ENCODE measurements around the gene CFAP97D1.
"Not testable (repeated sequence)": the region's sequence is repeated elsewhere in the genome, so short reads cannot be mapped to it uniquely, and the experiment has no call there.

The CFAP97D1 gene

DNA sequence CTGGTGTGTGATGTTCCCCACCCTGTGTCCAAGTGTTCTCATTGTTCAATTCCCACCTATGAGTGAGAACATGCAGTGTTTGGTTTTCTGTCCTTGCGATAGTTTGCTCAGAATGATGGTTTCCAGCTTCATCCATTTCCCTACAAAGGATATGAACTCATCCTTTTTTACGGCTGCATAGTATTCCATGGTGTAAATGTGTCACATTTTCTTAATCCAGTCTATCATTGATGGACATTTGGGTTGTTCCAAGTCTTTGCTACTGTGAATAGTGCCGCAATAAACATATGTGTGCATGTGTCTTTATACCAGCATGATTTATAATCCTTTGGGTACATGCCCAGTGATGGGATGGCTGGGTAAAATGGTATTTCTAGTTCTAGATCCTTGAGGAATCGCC, 12.4 kb downstream of the CFAP97D1 start:
- peaks cover 43 to 66% of the 10 kb centered on the region in 2 donors for H3K27me3 Mint-ChIP-seq
- not testable (repeated sequence) for H3K4me1 Mint-ChIP-seq; DNase-seq; H3K9me3 Mint-ChIP-seq; ATAC-seq (replicated peaks); H3K36me3 Mint-ChIP-seq; H3K27ac Mint-ChIP-seq; H3K4me3 Mint-ChIP-seq

DNA sequence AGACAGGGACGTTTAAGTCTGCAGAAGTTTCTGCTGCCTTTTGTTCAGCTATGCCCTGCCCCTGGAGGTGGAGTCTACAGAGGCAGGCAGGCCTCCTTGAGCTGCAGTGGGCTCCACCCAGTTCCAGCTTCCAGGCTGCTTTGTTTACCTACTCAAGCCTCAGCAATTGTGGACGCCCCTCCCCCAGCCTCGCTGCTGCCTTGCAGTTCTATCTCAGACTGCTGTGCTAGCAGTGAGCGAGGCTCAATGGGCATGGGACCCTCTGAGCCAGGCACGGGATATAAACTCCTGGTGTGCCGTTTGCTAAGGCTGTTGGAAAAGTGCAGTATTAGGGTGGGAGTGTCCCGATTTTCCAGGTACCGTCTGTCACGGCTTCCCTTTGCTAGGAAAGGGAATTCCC, 17.8 kb downstream of the CFAP97D1 start:
- not testable (repeated sequence) for H3K36me3 Mint-ChIP-seq; DNase-seq; H3K4me1 Mint-ChIP-seq; H3K27ac Mint-ChIP-seq; ATAC-seq (replicated peaks); H3K4me3 Mint-ChIP-seq; H3K9me3 Mint-ChIP-seq
- peaks cover 49 to 53% of the 10 kb centered on the region in 2 donors for H3K27me3 Mint-ChIP-seq

DNA sequence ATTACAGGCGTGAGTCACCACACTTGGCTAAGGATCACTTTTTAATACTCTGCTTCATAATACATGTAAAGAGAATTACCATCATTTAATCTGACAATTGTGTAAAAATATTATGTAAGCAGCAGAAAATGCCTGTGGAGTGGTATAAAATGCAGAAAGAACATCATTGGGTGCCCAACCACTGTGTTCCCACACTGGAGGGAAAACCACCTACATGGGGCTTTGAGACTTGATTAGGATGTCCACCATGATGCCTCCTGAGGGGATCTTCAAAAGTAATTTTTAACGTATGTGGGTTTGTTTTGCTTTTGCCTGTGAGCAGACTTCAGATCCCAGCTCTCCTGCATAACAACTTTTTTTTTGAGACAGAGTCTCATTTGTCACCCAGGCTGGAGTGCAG, 18.8 kb downstream of the CFAP97D1 start:
- H3K36me3 Mint-ChIP-seq: no peaks in the 10 kb centered on the region
- ATAC-seq (replicated peaks) (no peak), DNase-seq (no peak)
- H3K27ac Mint-ChIP-seq: no peak overlapping the region
- H3K9me3 Mint-ChIP-seq: no peaks in the 10 kb centered on the region
- H3K4me1 Mint-ChIP-seq: no peaks in the 10 kb centered on the region
- peaks cover 46 to 48% of the 10 kb centered on the region in 2 donors for H3K27me3 Mint-ChIP-seq
- no peak overlapping the region for H3K4me3 Mint-ChIP-seq

DNA sequence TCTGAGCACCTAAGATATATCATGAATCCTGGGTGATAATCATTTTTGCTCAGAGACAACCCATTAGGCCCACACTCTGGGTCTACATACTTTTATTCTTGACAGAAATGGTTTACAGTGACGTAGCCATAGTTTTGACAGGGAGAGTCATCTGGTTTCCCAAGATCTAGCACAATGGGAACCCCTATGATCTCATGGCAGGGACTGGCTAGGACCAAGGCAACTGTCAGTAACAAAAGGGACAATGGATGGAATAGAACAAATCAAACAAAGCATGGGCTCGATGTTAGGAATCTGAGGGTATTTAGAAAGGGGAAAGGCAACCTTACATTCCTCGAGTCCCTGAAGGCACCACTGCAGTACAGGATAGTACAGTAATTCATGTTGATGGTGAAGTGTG, 20.5 kb downstream of the CFAP97D1 start:
- Mint-ChIP-seq H3K27ac (no peak overlapping the region), H3K4me3 (no peak overlapping the region), H3K4me1 (no peaks in the 10 kb centered on the region), H3K9me3 (peaks cover 0 to 3% of the 10 kb centered on the region in 2 donors), H3K27me3 (peaks cover 44 to 46% of the 10 kb centered on the region in 2 donors), H3K36me3 (no peaks in the 10 kb centered on the region)
- ATAC-seq (replicated peaks): no peak
- no peak for DNase-seq

DNA sequence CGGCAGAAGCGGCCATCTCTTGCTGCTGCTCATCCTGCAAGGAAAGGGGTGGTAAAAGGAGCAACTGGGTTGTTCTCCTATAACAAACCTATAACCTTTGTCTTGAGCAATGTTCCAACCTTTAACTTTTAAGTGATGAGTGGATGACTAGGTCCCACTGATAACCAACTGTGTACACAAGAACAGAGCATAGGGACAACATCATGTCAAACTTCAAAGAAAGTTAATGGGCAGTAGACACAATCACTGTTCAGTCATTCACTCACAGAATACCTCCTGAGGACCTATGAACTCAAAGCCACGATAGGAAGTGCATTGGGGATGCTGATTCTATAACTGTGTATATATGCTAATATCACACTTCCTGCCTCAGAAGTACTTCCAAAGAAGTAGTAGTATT, 21.6 kb downstream of the CFAP97D1 start:
- H3K36me3 Mint-ChIP-seq: no peaks in the 10 kb centered on the region
- H3K4me3 Mint-ChIP-seq: no peak overlapping the region
- DNase-seq (no peak), ATAC-seq (replicated peaks) (no peak)
- peaks cover 35 to 44% of the 10 kb centered on the region in 2 donors for H3K27me3 Mint-ChIP-seq
- H3K27ac Mint-ChIP-seq: no peak overlapping the region
- H3K4me1 Mint-ChIP-seq: no peaks in the 10 kb centered on the region
- peaks cover 0 to 3% of the 10 kb centered on the region in 2 donors for H3K9me3 Mint-ChIP-seq

DNA sequence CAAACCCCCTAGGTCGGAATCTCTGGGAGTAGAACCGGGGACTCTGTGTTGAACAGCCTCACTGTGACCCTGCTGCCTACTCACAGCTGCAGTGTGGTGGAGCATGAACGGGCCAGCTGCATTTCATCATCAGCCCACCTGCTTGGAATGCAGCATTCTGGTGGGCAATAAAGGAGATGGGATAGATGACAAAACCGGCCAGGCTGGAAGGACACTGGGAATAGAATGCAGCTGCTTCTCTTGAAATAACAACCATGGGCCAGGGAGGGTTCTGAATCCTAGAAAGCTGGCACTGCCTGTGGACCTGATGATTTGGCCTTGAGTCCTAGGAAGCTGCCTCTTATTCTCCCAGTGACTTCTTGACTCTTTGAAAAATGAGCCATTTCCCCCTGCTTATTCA, 23.5 kb downstream of the CFAP97D1 start:
- Mint-ChIP-seq H3K27ac (no peak overlapping the region), H3K27me3 (peaks cover 30 to 42% of the 10 kb centered on the region in 2 donors), H3K9me3 (peaks cover 0 to 3% of the 10 kb centered on the region in 2 donors), H3K36me3 (no peaks in the 10 kb centered on the region), H3K4me1 (no peaks in the 10 kb centered on the region), H3K4me3 (no peak overlapping the region)
- ATAC-seq (replicated peaks) (no peak), DNase-seq (no peak)

DNA sequence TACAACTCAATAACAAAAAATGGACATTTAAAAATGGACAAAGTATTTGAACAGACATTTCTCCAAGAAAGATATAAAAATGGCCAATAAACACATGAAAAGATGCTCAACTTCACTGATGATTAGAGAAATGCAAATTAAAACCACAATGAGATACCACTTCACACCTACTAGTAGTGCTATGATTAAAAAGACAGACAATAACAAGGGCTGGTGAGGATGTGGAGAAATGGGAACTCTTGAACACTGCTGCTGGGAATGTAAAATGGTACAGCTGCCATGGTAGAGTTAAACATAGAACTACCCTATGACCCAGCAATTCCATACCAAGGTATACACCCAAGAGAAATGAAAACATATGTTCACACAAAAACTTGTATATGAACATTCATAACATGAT, 24.9 kb downstream of the CFAP97D1 start:
- H3K4me1 Mint-ChIP-seq: no peaks in the 10 kb centered on the region
- H3K27ac Mint-ChIP-seq: no peak overlapping the region
- ATAC-seq (replicated peaks) (no peak), DNase-seq (no peak)
- H3K36me3 Mint-ChIP-seq: no peaks in the 10 kb centered on the region
- no peak overlapping the region for H3K4me3 Mint-ChIP-seq
- H3K27me3 Mint-ChIP-seq: peaks cover 30 to 42% of the 10 kb centered on the region in 2 donors
- peaks cover 0 to 3% of the 10 kb centered on the region in 2 donors for H3K9me3 Mint-ChIP-seq

DNA sequence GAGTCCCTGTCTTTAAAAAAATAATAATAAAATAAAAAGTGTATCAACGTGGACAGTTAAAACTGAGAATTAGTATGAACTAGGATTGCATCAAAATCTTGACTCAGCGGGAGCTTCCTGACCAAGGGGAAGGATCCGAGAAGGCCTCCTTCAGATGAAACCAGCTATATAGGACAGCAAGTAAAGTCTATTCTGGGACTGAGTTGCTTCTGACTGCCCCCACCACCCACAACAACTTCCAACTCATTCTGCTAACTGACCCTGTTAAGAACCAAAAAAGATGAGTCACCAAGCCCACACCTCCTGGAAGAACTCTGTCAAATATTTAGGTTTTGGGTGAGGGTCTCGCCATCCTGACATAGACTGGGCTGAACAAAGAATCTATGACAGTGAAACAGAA, 27.8 kb downstream of the CFAP97D1 start:
- ATAC-seq (replicated peaks): no peak
- Mint-ChIP-seq H3K4me1 (no peaks in the 10 kb centered on the region), H3K9me3 (peaks cover 0 to 3% of the 10 kb centered on the region in 2 donors), H3K27me3 (peaks cover 26 to 38% of the 10 kb centered on the region in 2 donors), H3K36me3 (no peaks in the 10 kb centered on the region), H3K27ac (no peak overlapping the region), H3K4me3 (no peak overlapping the region)
- DNase-seq: no peak

DNA sequence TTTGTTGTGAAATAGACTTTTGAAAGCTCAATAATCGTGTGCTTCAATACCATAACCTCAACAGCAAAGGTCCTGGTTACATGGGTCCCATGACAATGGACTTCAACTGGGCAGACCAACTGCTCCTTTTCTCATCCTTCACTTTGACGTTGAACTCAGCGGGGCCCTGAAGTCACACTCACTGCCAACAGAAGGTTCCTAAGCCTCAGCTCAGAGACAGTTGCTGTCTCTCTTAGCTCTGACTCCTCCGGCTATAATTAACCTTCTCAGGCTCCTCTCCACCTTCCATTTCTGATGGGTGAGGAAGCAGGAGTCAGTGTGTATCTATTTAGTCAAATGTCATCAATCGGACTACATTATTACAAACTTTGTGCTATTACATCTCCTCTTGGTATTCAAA, 28.9 kb downstream of the CFAP97D1 start:
- no peak overlapping the region for H3K4me3 Mint-ChIP-seq

DNA sequence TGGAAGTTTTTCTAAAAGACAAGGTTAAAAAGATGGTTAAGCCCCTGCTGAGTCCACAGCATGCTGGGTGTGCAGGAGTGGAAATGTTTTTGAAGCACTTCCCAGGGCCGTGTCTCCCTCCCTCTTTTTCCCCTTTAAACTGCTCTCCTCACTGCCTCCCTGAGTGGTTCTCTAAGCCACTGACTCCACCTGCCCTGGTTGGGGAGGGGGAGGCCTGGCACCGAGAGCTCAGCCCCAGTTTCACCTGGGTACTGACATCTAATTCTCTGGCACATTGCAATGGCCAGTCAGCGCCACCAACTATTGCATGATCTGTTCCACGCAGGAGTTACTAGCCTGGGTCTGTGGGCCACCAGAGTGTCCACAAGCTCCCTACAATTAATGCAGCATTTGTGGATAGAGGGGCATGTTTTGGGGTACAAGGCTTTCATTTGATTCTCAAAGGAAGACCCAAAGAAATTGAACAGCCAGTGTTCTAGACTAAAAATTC, 30.0 kb downstream of the CFAP97D1 start:
- H3K4me3 Mint-ChIP-seq: no peak overlapping the region
- no peaks in the 10 kb centered on the region for H3K9me3 Mint-ChIP-seq
- peaks cover 17 to 30% of the 10 kb centered on the region in 2 donors for H3K27me3 Mint-ChIP-seq

More for the DNA sequence above, 28.9 kb downstream of the CFAP97D1 start:
- no peak for ATAC-seq (replicated peaks)
- H3K4me1 Mint-ChIP-seq: no peaks in the 10 kb centered on the region
- peaks cover 0 to 3% of the 10 kb centered on the region in 2 donors for H3K9me3 Mint-ChIP-seq
- no peak overlapping the region for H3K27ac Mint-ChIP-seq
- peaks cover 27 to 39% of the 10 kb centered on the region in 2 donors for H3K27me3 Mint-ChIP-seq
- no peaks in the 10 kb centered on the region for H3K36me3 Mint-ChIP-seq
- DNase-seq: no peak

DNA sequence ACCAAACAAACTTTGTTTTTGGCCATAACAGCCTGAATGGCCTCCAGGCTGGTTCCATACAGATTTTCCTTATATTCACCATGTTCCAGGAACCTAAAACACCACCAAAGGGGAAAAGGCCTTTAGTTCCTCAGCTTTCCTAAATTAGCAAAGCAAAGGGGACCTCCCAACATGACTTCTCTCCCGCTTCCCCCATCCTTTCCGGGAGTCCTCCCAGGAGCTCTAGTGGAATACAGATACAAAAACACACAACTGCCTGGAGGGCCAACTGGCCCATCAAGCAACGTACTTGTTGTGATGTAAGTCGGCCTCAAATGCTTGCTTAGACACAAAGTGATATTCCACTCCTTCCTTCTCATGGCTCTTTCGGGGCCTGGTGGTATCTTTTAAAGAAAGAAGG, 30.6 kb downstream of the CFAP97D1 start:
- Mint-ChIP-seq H3K4me1 (no peaks in the 10 kb centered on the region), H3K36me3 (no peaks in the 10 kb centered on the region), H3K27me3 (peaks cover 16 to 28% of the 10 kb centered on the region in 2 donors), H3K9me3 (no peaks in the 10 kb centered on the region), H3K27ac (no peak overlapping the region), H3K4me3 (no peak overlapping the region)
- ATAC-seq (replicated peaks): no peak
- no peak for DNase-seq

More for the DNA sequence above, 30.0 kb downstream of the CFAP97D1 start:
- Mint-ChIP-seq H3K4me1 (no peaks in the 10 kb centered on the region), H3K36me3 (no peaks in the 10 kb centered on the region), H3K27ac (no peak overlapping the region)
- ATAC-seq (replicated peaks) (no peak), DNase-seq (no peak)

DNA sequence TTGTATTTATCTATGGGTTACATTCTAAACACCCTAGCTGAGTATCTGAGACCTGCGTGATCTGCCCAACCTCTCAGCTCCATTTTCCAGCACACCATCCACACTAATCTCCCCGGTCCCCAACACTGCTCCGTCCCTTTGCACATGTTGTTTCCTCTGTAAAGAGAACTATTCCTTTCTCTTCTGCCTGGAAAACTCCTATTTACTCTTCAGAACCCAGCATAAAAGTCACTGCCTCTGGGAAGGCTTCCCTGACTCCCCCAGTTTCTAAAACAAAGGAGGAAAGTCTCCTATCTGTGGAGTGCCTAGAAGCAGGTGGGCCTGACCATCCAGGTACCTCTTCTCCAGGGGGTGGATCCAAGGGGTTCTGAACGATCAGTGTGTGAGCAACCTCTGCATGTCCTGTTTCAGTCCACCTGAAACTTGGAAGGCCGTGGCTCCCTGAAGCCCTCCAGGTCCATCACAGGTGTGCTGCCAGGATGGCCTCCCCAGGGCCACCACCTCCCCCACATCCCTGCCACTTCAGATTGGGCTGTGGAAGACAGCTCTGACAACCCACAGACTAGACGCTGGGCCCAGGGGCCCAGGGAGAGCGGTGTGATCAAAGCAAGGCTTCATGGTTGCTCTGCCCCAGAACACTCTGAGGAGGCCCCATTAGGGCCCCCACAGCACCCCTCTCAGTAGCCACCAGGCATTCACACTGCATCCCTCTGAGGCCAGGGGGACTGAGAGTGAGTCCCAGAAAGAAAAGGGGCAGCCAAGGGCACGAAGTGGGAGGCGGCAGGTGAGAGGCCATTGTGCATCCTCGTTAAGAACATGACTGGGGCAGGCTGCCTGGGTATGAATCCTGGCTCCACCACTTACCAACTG, 32.4 kb downstream of the CFAP97D1 start:
- Mint-ChIP-seq H3K27me3 (peaks cover 16 to 20% of the 10 kb centered on the region in 2 donors), H3K27ac (no peak overlapping the region), H3K36me3 (no peaks in the 10 kb centered on the region), H3K4me1 (no peaks in the 10 kb centered on the region), H3K4me3 (no peak overlapping the region), H3K9me3 (no peaks in the 10 kb centered on the region)
- DNase-seq (no peak), ATAC-seq (replicated peaks) (no peak)

DNA sequence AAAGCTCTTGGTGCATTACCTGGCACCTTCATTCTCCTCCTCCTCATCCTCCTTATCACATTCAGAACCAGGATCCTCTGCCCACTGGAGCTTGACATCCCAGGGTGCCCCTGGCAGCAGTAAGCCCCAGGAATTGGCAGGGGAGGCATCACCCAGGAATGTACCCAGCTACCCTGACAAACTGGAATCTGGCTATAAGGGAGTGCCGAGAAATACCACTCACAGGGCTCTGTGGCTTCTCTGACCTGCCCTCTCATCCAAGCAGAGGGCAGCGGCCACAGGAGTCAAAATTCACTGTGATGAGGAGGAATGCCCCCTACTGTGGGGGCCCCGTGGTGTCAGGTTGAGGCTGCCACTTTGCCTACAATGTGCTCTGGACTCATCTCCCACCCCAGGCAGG, 33.2 kb downstream of the CFAP97D1 start:
- Mint-ChIP-seq H3K4me3 (no peak overlapping the region), H3K27ac (no peak overlapping the region), H3K27me3 (peaks cover 16 to 18% of the 10 kb centered on the region in 2 donors), H3K36me3 (no peaks in the 10 kb centered on the region), H3K9me3 (no peaks in the 10 kb centered on the region), H3K4me1 (no peaks in the 10 kb centered on the region)
- DNase-seq (no peak), ATAC-seq (replicated peaks) (no peak)

DNA sequence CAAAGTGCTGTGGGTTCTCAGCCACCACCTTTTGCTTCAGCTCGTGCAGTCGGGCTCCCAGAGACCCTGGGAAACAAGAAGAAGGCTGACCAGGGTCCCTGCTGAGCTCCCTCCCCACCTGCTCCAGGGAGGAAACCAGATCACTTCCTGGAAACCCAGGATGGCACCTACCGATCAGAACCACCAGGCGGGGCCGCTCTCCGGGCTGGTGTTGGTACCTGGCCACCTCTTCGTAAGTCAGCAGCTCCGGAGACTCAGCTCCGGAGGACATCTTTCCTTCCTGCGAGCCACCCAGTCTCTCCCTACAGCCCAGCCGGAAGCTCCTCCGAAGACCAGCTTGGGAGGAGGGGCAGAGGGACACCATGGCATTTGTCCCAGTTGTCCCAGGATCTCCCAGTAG, 33.8 kb downstream of the CFAP97D1 start:
- DNase-seq: no peak
- no peak for ATAC-seq (replicated peaks)
- Mint-ChIP-seq H3K4me1 (no peaks in the 10 kb centered on the region), H3K4me3 (no peak overlapping the region), H3K36me3 (no peaks in the 10 kb centered on the region), H3K9me3 (no peaks in the 10 kb centered on the region), H3K27ac (no peak overlapping the region), H3K27me3 (peaks cover 15 to 16% of the 10 kb centered on the region in 2 donors)

DNA sequence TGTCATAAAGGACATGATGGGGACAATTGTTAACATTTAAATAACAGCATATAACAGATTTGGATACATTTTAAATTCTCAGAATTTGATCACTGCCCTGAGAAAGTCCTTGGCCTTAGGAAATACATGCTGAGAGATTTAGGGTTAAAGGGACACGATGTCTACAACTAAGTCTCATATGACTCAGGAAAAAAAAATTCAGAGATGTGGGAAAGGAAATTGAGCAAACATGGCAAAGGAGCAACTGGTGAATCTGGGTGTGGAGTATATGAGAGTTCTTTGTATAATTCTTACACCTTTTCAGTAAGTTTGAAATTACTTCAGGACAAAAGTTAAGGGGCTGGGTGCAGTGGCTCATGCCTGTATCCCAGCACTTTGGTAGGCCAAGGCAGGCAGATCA, 34.5 kb downstream of the CFAP97D1 start:
- no peaks in the 10 kb centered on the region for H3K9me3 Mint-ChIP-seq
- no peaks in the 10 kb centered on the region for H3K4me1 Mint-ChIP-seq
- DNase-seq (no peak), ATAC-seq (replicated peaks) (no peak)
- H3K27ac Mint-ChIP-seq: no peak overlapping the region
- no peak overlapping the region for H3K4me3 Mint-ChIP-seq
- H3K27me3 Mint-ChIP-seq: peaks cover 15 to 16% of the 10 kb centered on the region in 2 donors
- no peaks in the 10 kb centered on the region for H3K36me3 Mint-ChIP-seq
